OCI-LY7 (cell line): ENCODE results near the gene DDX23. TPM values are rescaled to one million over a fixed set of nuclear protein-coding genes. Genes with fewer than 3 reads are reported as not detected.
"Not testable (repeated sequence)": the region's sequence is repeated elsewhere in the genome, so short reads cannot be mapped to it uniquely, and the experiment has no call there.

Source experiments
- BruUV-seq: library from RNA; stranded (reverse); fragments of 400-500 nt; replicated peaks from 2 replicates; lab custom pipeline; 2021; lab: Mats Ljungman, UMichigan
- CTCF ChIA-PET: fragments of 300-600 bp; sonication (Branson Sonifier 250); formaldehyde crosslinking; loops from one replicate; lab custom pipeline; 2022; ENCODE audit warnings: antibody characterized with exemption; ENCODE audit not compliant: unreplicated experiment; lab: Charles Lee
- POLR2A ChIA-PET: fragments of 300-600 bp; sonication (Branson Sonifier 250); formaldehyde crosslinking; loops from one replicate; lab custom pipeline; 2022; ENCODE audit warnings: antibody characterized with exemption; lab: Charles Lee
- DNase-seq: peaks from one replicate; pipeline ENCODE4 v3.0.0-alpha.2; 2015; ENCODE audit warnings: low spot score
- H2AFZ ChIP-seq: fragments of 200-600 bp; sonication (generic), shearing (Covaris generic); 2 replicates; pipeline ENCODE4 v1.6.1; 2014; ENCODE audit warnings: mild to moderate bottlenecking, antibody characterized with exemption, low read length, moderate library complexity
- H3K27ac ChIP-seq: fragments of 200-600 bp; sonication (generic); 2 replicates; pipeline ENCODE4 v1.5.1; 2014; ENCODE audit warnings: mixed run types, low read depth, mild to moderate bottlenecking, moderate library complexity, low read length, inconsistent platforms; ENCODE audit not compliant: poor library complexity, severe bottlenecking
- H3K36me3 ChIP-seq: fragments of 200-600 bp; sonication (generic); 2 replicates; pipeline ENCODE4 v1.6.1; 2014; ENCODE audit warnings: mild to moderate bottlenecking, antibody characterized with exemption, low read length, moderate library complexity, mixed read lengths; ENCODE audit not compliant: insufficient read depth
- H3K4me1 ChIP-seq: fragments of 200-600 bp; sonication (generic); 2 replicates; pipeline ENCODE4 v1.5.1; 2014; ENCODE audit warnings: mild to moderate bottlenecking, low read length; ENCODE audit not compliant: insufficient read depth, poor library complexity, severe bottlenecking
- H3K4me2 ChIP-seq: fragments of 200-600 bp; sonication (generic); 2 replicates; pipeline ENCODE4 v1.6.1; 2014; ENCODE audit warnings: mild to moderate bottlenecking, low read length
- H3K4me3 ChIP-seq: fragments of 200-600 bp; sonication (generic); 2 replicates; pipeline ENCODE4 v1.5.1; 2014; ENCODE audit warnings: mild to moderate bottlenecking, low read depth, low read length; ENCODE audit not compliant: poor library complexity, severe bottlenecking
- H3K79me2 ChIP-seq: fragments of 200-600 bp; sonication (generic); 2 replicates; pipeline ENCODE4 v1.6.1; 2016; ENCODE audit warnings: low read depth, mild to moderate bottlenecking, low read length, moderate library complexity, mixed read lengths; ENCODE audit not compliant: insufficient read depth
- H3K9me2 ChIP-seq: fragments of 200-600 bp; sonication (generic); 2 replicates; pipeline ENCODE4 v1.6.1; 2016; ENCODE audit warnings: mild to moderate bottlenecking, low read length, mixed read lengths; ENCODE audit not compliant: insufficient read depth
- H3K9me3 ChIP-seq: fragments of 200-600 bp; sonication (generic); 2 replicates; pipeline ENCODE4 v1.6.1; 2014; ENCODE audit warnings: mild to moderate bottlenecking, mixed run types, low read length, mixed read lengths
- H4K20me1 ChIP-seq: fragments of 200-600 bp; sonication (generic); 2 replicates; pipeline ENCODE4 v1.6.1; 2014; ENCODE audit warnings: mild to moderate bottlenecking, antibody characterized with exemption, low read length, moderate library complexity, mixed read lengths; ENCODE audit not compliant: insufficient read depth
- EZH2phosphoT487 ChIP-seq: fragments of 200-600 bp; sonication (generic); IDR thresholded peaks from 2 replicates; pipeline ENCODE4 v1.6.1; 2018; ENCODE audit warnings: low read depth, borderline replicate concordance, mild to moderate bottlenecking, mixed run types, antibody characterized with exemption, low read length, moderate library complexity, mixed read lengths
- intact Hi-C: fragments of 100-400 bp; cut with micrococcal nuclease; formaldehyde crosslinking; loops from one replicate; pipeline ENCODE4 v1.10.0; 2022; ENCODE audit not compliant: unreplicated experiment
- total RNA-seq, 2 experiments: library from RNA; depleted of rRNA in 1 of 2; stranded (reverse); fragments of >200 nt in 1 of 2; shearing (Covaris generic) in 1 of 2; gene quantifications; 2 replicates each; pipeline ENCODE4 v1.2.3, GENCODE V29; 2014 to 2022
- TF ChIP-seq, protein P1 (sequence below): fragments of 200-600 bp; sonication (generic); conservative IDR thresholded peaks from 2 replicates; pipeline ENCODE4 v1.5.1; 2014; ENCODE audit warnings: mild to moderate bottlenecking, antibody characterized with exemption, low read length, moderate library complexity, mixed read lengths

Gene DDX23
- total RNA-seq, 2 experiments from 2014 or later = 91.1 to 119 TPM

GRCh38 chr12:48880647-48881046 lies 28.7 kb upstream of the DDX23 start:
- Histone ChIP-seq H3K9me2 (no peaks in the 10 kb centered on the region), H3K79me2 (no peaks in the 10 kb centered on the region), H3K9me3 (no peaks in the 10 kb centered on the region), H3K4me3 (no peak overlapping the region), H3K27ac (no peak overlapping the region), H3K36me3 (no peaks in the 10 kb centered on the region), H4K20me1 (no peaks in the 10 kb centered on the region), H2AFZ (no peak overlapping the region), H3K4me1 (no peaks in the 10 kb centered on the region), H3K4me2 (no peak overlapping the region)
- CTCF ChIA-PET = interaction anchor here (1.1 kb wide), 1 partner anchor 9 kb away, joined by 3 read pairs; no protein-coding TSS in a partner anchor
- no TSS peak for BruUV-seq
- POLR2A ChIA-PET = interaction anchor here (1.0 to 1.2 kb wide), 2 partner anchors 15 to 28 kb away, joined by 3 to 4 read pairs; no protein-coding TSS in a partner anchor
- intact Hi-C loops = no loop called here
- DNase-seq = no peak
- TF ChIP-seq, protein P1, sequence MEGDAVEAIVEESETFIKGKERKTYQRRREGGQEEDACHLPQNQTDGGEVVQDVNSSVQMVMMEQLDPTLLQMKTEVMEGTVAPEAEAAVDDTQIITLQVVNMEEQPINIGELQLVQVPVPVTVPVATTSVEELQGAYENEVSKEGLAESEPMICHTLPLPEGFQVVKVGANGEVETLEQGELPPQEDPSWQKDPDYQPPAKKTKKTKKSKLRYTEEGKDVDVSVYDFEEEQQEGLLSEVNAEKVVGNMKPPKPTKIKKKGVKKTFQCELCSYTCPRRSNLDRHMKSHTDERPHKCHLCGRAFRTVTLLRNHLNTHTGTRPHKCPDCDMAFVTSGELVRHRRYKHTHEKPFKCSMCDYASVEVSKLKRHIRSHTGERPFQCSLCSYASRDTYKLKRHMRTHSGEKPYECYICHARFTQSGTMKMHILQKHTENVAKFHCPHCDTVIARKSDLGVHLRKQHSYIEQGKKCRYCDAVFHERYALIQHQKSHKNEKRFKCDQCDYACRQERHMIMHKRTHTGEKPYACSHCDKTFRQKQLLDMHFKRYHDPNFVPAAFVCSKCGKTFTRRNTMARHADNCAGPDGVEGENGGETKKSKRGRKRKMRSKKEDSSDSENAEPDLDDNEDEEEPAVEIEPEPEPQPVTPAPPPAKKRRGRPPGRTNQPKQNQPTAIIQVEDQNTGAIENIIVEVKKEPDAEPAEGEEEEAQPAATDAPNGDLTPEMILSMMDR = no peak
- TF ChIP-seq EZH2phosphoT487 = no peak

GRCh38 chr12:48878548-48878947 lies 26.6 kb upstream of the DDX23 start:
- no TSS peak for BruUV-seq
- Histone ChIP-seq H3K79me2 (no peaks in the 10 kb centered on the region), H3K27ac (no peak overlapping the region), H3K9me3 (no peaks in the 10 kb centered on the region), H3K4me1 (no peaks in the 10 kb centered on the region), H2AFZ (no peak overlapping the region), H3K4me3 (no peak overlapping the region), H3K36me3 (no peaks in the 10 kb centered on the region), H3K9me2 (no peaks in the 10 kb centered on the region), H3K4me2 (no peak overlapping the region), H4K20me1 (no peaks in the 10 kb centered on the region)
- intact Hi-C loops = no loop called here
- no peak for TF ChIP-seq EZH2phosphoT487
- TF ChIP-seq, protein P1 = no peak
- CTCF ChIA-PET = no interaction called here
- no peak for DNase-seq
- POLR2A ChIA-PET = no interaction called here

- BruUV-seq = no TSS peak
- intact Hi-C loops = no loop called here
- no peak overlapping the region for H2AFZ ChIP-seq
- no peaks in the 10 kb centered on the region for H3K9me3 ChIP-seq
- no peak overlapping the region for H3K4me3 ChIP-seq
- H3K79me2 ChIP-seq = no peaks in the 10 kb centered on the region
- no peak overlapping the region for H3K4me2 ChIP-seq
- ChIA-PET CTCF (no interaction called here), POLR2A (interaction anchor here (1.6 to 2.4 kb wide), 2 partner anchors 11 to 19 kb away, joined by 3 to 14 read pairs; partner anchors contain the start of gene RND1)
- H4K20me1 ChIP-seq = no peaks in the 10 kb centered on the region
- no peak overlapping the region for H3K27ac ChIP-seq
- no peak for TF ChIP-seq EZH2phosphoT487
- TF ChIP-seq, protein P1 = no peak
- H3K9me2 ChIP-seq = no peaks in the 10 kb centered on the region
- DNase-seq = no peak
- no peaks in the 10 kb centered on the region for H3K36me3 ChIP-seq
- no peaks in the 10 kb centered on the region for H3K4me1 ChIP-seq
Observed at GRCh38 chr12:48875944-48876515, 24.1 kb upstream of the DDX23 start.

GRCh38 chr12:48873534-48873933 lies 21.6 kb upstream of the DDX23 start:
- intact Hi-C loops, DNase-seq, H3K4me3 ChIP-seq, H3K79me2 ChIP-seq, H3K9me3 ChIP-seq, H3K27ac ChIP-seq, H3K36me3 ChIP-seq, H3K4me2 ChIP-seq, H2AFZ ChIP-seq, H4K20me1 ChIP-seq, H3K4me1 ChIP-seq, BruUV-seq, H3K9me2 ChIP-seq: not testable (repeated sequence)
- ChIA-PET POLR2A (interaction anchor here (0.5 to 2.9 kb wide), 3 partner anchors 17 to 75 kb away, joined by 3 to 7 read pairs (median 4); partner anchors contain the start of gene DDX23), CTCF (interaction anchor here (0.9 kb wide), 1 partner anchor 21 kb away, joined by 5 read pairs; the partner anchor contains the start of gene DDX23)
